ENCODE measurements around the gene OSBPL8.

OSBPL8 gene, protein sequence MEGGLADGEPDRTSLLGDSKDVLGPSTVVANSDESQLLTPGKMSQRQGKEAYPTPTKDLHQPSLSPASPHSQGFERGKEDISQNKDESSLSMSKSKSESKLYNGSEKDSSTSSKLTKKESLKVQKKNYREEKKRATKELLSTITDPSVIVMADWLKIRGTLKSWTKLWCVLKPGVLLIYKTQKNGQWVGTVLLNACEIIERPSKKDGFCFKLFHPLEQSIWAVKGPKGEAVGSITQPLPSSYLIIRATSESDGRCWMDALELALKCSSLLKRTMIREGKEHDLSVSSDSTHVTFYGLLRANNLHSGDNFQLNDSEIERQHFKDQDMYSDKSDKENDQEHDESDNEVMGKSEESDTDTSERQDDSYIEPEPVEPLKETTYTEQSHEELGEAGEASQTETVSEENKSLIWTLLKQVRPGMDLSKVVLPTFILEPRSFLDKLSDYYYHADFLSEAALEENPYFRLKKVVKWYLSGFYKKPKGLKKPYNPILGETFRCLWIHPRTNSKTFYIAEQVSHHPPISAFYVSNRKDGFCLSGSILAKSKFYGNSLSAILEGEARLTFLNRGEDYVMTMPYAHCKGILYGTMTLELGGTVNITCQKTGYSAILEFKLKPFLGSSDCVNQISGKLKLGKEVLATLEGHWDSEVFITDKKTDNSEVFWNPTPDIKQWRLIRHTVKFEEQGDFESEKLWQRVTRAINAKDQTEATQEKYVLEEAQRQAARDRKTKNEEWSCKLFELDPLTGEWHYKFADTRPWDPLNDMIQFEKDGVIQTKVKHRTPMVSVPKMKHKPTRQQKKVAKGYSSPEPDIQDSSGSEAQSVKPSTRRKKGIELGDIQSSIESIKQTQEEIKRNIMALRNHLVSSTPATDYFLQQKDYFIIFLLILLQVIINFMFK

DNA sequence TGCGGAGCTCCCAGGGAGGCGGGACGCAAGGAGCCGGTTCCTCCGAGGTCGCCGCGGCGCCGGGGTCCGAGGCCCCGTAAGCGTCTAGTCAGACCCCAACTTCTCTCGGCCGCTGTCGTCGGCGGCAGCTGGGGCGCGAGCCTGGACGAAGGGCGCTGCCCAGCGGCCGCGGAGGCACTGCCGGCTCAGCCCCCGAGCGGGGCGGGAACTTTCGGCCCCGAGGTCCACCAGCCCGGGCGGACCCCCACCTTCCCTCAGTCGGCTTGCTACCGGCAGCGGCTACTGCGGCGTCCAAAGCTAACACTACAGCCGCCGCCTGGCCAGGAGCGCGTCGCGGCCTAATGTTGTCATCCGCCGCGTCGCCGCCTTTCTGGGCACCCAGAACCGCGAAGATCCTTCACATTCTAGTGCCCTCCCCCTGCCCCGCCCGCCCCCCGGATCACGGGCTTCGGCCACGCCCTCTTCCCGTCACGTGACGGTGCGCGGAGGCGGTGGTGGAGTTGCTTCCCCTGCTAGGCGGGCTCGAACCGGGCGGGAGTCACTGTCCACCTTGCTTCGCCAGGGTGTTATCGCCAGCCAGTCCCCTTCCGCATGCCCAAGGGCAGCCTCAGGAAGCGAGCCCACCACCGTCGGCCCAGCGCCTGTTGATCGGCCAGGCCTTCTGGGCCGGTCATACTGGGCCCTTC, at the start of gene OSBPL8:
OSBPL8 (minus strand) TSS at position 372 of the 686 bp plus-strand sequence. CDS start 72,220 bp downstream, outside the sequence.
- DNase-seq (ENCODE audit: low read depth in 2 of 3, low spot score in 2 of 3): peak; percentile 94 to 96 (median 95)

DNA sequence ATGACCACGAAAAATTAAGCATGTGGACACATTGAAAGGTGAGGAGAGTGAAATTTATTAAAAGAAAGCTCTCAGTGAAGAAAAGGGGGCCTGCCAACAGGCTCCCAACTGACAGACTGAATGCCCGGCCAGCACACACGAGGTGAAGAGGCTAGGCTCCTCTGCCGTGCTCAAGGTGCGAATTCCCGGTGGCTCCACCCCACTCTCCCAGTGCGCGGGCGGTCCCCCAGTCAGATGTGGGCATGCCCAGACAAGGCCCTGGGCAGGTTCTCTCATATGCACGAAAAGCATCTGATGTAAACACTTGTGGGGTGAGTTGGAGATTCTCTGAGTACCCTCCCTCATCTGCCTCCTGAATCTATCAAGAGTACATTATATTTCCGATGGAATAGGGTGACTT, 48.5 kb upstream of the OSBPL8 start:
- DNase-seq (ENCODE audit: low read depth in 2 of 3, low spot score in 2 of 3): no peak

DNA sequence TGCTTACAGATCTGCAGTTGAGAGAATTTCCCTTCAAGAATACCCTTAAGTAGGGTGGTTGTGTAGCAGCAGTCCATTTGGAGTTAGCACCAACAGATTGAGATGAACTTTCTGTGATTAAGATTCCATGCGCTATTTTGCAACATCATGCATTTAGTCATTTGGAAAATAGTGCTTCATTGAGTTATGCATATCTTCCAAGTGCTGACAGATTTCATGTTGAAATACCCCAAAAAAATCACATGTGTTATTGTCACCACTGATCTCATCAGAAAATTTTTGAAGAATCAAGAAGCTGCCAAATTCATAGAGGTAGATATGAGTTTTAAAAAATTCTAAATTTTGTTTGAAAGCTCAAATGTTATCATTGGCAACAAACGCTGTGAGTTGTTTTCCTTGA, 35.5 kb upstream of the OSBPL8 start:
- DNase-seq (ENCODE audit: low read depth in 2 of 3, low spot score in 2 of 3): no peak

DNA sequence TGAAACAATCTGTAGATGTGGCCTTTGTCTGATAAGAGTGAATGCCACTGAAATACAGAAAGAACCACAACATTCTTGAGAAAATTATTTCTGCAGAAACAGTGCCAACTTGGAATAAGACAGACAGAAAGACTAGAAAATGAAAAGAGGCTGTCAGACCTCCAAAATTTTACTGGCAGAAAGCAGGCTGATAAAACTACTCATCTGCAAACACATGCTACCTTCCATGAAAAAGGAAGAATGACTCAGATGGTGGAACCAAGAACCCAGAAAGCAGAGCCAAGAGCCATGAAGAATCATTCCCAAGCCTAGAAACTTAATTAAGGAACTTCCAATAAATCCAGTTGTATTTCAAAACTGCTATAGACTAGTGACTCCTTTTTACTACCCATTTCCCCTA, 31.9 kb upstream of the OSBPL8 start:
- no peak for DNase-seq (ENCODE audit: low read depth in 2 of 3, low spot score in 2 of 3)

DNA sequence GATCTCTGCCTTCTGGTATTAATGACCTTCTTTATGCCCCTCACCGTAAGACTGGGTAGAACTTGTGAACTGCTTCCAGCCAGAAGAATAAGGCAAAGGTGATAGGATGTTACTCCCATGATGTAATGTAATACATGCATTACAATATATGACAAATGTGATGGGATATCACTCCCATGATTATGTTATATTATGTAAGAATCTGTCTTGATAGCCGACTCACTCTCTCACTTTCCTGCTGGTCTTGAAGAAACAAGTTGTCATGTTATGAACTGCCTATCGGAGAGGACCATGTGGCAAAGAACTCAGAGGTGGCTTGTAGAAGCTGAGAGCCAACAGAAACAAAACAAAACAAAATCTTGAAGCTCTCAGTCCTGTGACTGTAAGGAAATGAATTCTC, 30.6 kb upstream of the OSBPL8 start:
- DNase-seq (ENCODE audit: low read depth in 2 of 3, low spot score in 2 of 3): no peak

DNA sequence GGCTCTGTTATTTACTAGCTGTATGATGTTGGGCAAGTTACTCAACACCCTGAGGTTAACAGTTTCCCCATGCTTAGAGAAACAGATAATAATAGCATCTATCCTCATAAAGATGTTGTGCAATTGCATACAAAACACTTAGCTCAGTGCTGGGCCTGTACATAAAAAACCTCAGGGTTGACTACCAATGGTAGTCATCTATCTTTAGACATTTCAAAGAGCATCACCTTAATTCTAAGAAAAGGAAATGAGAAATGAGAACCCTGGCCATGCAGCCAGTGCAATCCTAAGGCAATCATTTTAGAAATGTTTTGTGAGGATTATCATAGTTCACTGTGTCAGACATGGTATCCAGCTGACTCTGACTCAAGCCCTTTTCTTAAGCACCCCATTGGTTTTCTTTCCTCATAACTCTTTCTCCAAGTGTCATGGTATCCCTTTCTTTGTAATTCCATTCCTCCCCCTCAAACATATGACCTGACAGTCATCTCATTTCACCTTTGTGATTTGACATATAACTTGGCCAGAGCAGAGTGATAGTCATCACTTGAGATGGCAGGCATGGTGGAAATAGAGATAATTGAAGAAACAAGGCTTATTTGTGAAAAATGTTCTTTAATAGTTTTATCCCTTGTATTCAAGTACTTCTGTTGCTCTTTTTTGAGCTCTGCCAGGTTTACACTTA, 29.5 kb upstream of the OSBPL8 start:
- DNase-seq (ENCODE audit: low read depth in 2 of 3, low spot score in 2 of 3): no peak

DNA sequence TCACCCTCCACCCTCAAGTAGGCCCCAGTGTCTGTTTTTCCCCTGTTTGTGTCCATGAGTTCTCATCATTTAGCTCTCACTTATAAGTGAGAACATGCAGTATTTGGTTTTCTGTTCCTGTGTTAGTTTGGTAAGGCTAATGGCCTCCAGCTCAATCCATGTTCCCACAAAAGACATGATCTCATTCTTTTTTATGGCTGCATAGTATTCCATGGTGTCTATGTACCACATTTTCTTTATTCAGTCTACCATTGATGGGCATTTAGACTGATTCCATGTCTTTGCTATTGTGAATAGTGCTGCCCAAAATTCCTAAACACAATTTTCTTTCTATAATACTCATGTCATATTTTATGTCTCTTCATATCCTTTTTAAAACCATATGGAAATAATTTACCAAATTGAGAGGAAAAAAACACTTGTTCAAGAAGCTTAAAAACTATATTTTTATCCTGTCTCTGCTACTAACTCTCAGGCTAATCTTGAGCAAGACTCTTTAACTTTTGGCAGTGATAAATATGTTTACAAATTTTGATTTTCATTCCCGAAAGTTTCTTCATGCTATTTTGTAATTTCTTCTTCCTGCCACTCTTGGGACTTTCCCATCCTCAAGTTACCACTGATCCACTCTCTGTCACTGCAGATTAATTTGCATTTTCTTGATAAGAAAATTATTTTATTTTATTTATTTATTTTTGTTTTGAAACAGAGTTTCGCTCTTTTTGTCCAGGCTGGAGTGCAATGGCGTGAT, 28.0 kb upstream of the OSBPL8 start:
- DNase-seq (ENCODE audit: low read depth in 2 of 3, low spot score in 2 of 3): no peak

DNA sequence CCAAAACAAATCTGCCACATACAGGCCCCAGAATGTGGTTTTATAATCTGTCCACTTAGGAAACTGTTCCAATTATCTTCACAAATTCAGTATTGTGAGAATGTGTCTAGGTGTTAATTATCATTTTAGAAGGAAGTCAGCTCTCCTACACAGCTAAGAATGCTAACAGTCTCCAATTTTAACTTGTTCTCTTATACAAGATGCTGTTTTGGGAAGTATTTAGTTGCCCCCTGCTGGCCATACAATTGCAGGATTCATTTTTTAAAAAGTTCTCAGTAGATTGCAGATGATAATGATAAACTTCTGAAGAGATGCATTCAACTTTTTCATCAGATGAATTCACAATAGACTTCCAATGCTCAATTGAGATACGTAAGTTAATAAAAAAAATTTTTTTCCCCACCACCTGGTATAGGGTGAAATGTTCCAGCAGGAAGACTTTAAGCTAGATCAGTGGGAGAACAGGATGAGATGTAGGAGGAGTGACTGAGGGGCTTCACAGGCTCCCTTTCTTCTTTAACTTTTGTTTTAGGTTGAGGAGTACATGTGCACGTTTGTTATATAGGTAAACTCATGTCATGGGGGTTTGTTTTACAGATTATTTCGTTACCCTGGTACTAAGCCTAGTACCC, 27.3 kb upstream of the OSBPL8 start:
- DNase-seq (ENCODE audit: low read depth in 2 of 3, low spot score in 2 of 3): no peak

DNA sequence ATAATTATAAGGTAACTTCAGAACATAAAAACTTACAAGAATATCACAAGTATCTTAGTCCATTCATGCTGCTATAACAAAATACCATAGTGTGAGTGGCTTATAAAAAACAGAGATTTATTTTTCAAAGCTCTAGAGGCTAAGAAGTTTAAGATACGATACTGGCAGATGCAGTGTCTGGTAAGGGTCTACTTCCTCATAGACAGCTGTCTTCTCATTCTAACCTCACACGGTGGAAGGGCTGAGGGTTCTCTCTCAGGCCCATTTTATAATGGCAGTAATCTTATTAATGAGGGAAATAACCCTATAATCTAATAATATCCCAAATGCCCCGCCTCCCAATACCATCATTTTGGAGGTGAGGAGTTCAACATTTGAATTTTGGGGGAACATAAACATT, 23.7 kb upstream of the OSBPL8 start:
- no peak for DNase-seq (ENCODE audit: low read depth in 2 of 3, low spot score in 2 of 3)

DNA sequence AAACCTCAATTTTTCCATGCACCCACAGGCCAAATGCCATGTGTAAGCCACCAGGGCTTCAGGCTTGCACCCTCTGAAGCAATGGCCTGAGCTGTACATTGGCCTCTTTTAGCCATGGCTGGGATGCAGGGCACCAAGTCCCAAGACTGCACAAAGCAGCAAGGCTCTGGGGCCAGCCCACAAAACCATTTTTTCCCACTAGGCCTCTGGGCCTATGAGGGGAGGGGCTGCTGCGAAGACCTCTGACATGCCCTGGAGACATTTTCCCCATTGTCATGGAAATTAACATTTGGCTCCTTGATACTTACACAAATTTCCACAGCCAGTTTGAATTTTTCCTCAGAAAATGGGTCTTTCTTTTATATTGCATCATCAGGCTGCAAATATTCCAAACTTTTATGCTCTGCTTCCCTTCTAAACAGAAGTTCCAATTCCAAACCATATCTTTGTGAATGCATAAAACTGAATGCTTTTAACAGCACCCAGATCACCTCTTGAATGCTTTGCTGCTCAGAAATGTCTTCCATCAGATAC, 14.3 kb upstream of the OSBPL8 start:
- DNase-seq (ENCODE audit: low read depth in 2 of 3, low spot score in 2 of 3): no peak

DNA sequence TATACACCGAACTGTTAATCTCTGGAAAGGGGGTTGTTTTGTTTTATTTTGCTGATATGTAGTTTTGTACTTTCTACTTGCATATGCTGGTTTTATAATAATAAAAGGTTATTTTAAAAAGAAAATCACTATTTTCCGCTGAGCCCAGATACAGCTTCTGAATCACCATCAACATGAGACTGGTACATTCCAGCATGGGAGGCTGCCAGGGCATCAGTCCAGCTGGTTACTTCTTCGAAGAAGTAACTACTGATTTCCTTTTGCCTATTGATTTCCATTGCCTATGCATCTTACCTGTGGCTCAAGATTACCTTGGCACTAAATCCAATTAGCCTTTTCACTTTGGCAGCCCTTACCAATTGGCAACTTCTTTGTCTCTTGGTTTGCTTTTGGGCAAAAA, 11.7 kb upstream of the OSBPL8 start:
- DNase-seq (ENCODE audit: low read depth in 2 of 3, low spot score in 2 of 3): no peak

DNA sequence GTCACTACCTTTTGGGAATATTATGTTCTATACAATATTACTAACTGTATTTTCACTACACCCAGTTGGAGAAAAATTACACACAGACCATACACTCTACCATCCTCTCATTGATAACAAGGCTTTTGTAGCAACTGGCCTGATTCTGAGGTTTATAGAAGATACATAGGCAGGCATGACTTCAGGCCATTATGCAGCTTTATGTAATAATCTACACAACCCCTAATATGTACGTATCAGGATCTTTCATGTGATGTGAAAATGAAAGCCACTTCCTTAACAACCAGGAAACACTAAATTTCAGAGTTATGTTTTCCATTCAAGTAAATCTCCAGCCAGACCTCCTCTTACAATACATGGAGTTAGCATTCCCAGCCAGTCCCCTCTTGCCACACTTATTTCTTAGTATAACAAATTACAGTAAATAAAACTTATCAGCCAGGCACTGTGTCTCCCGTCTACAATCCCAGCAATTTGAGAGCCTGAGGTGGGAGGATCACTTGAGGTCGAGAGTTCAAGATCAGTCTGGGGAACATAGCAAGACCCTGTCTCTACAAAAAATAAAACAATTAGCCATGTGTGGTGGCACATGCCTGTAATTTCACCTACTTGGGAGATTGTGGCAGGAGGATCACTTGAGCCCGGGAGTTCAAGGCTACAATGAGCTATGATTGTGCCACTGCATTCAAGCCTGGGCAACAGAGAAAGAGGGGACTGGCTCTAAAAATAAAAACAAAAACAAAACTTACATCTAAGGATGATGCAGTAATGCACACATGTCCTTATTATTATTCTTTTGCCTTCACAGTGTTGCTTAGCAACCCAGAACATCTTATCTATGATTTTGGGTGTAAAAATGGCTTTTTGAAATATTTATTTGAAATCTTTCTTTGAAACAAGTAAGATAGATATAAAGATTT, 10.4 kb upstream of the OSBPL8 start:
- no peak for DNase-seq (ENCODE audit: low read depth in 2 of 3, low spot score in 2 of 3)

DNA sequence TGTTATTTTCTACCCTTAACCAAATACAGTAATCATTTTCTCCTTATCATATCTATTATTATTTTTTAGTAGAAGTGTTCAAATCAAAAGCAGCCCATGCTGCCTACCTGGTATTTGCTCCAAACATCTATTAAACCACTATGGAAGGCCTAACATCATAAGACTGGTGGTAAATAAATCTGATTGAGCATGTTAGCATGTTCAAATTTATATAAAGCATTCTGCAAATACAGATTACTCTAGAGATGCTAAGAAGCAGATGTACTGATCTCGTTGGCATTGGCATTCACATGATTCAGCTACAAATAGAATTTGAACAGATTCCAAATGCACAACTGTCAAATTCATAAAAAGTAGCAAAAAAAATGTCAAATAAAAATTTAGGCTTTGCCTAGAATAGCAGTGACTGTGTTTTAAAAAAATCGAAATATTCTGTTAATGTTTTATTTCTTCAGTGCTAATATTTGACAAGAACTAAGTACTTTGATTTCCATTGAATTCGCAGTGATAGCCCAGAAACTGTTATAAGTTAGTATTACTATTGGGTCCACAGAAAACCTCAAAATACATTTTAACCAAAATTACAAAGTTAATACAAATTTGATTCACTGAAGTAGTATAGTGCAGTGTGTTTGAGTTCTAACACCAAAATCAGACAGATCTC, 9.4 kb upstream of the OSBPL8 start:
- DNase-seq (ENCODE audit: low read depth in 2 of 3, low spot score in 2 of 3): no peak

DNA sequence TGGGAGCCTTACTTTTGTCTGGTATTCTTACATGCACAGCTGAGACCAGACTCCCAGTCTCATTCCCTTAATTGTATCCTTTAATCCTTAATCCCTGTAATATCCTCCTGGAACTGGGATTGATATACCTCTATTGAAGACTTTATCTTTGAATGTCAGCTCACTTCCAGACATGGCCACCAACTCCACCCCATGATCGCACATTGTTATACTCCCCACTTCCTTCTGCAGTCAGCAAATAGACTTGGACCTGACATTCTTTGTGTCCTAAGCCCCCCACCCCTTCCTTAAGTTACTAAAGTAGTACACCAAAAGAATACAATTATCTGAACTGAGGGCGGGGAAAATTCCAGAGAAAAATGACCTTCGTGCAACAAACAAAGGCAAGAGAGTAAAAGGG, 8.6 kb upstream of the OSBPL8 start:
- DNase-seq (ENCODE audit: low read depth in 2 of 3, low spot score in 2 of 3): no peak

DNA sequence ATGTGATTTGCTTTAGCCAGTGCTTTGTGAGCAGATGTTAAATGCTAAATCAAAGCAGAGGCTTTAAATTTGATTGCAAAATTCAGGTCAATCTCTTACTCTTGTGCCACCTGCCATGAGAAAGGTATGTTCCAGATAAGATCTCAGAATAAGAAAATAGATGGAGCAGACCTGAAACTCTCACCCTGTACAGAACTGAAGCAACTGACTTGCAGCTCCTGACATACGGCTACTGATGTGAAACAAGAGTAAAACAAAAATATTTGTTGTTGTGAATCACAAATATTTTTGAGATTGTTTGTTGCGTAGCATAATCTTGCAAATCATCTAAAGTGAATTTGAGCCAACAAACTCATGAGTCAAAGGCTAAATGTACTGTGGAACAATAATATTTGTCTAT, 3.5 kb upstream of the OSBPL8 start:
- DNase-seq (ENCODE audit: low read depth in 2 of 3, low spot score in 2 of 3): no peak

DNA sequence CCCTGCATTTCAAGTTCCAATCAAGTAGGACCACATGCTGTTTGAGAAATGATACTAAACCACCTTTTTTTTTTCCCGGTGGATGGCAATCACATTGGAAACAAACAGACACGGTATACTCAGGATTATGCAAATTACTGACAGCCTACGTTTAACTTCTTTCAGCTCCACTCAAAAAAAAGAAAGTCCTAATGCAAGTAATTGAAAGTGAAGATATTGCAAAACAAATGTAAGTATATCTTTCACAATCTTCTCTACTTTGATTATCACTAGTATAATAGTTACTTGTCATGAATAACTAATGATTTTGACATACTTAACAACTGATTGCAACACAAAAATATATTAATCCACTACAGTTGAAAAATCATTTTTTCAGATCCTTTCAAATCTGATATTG, 2.6 kb upstream of the OSBPL8 start:
- DNase-seq (ENCODE audit: low read depth in 2 of 3, low spot score in 2 of 3): no peak

DNA sequence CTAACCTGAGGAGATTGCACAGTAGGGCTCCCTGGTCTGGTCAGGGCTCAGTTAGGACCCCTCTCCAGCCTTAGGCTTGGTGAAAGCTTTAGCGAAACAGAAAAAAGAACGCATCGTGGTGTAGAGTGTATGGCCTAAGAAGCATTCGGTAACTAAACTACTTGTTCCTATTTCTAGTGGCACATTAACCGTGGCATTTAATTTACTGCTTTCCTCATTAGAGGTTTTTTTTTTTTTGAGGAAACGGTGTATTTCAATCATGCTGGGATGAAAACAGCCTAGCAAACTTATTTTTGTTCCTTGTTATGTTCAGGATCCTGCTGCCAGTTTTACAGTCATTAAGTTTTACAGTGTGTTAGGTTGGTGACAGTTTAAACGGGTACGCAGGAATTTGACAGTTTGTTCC, 518 bp upstream of the OSBPL8 start:
- no peak for DNase-seq (ENCODE audit: low read depth in 2 of 3, low spot score in 2 of 3)

Measured in activated CD8-positive, alpha-beta memory T cell treated with anti-CD3 and anti-CD28 coated beads for 48 hours (primary cell).